HL-60/S4 treated with phorbol 12-myristate 13-acetate at 8.2 ng/mL for 4 days and 3 days (cell line): ENCODE results near the gene ADAMTS14.

Experiments used
- in situ Hi-C: fragments of 300-500 bp; cut with MboI; formaldehyde crosslinking; loops from 2 replicates; pipeline ENCODE4 v1.15.0; 2022; ENCODE audit warnings: low sequenced_read_pairs

ADAMTS14 gene

DNA sequence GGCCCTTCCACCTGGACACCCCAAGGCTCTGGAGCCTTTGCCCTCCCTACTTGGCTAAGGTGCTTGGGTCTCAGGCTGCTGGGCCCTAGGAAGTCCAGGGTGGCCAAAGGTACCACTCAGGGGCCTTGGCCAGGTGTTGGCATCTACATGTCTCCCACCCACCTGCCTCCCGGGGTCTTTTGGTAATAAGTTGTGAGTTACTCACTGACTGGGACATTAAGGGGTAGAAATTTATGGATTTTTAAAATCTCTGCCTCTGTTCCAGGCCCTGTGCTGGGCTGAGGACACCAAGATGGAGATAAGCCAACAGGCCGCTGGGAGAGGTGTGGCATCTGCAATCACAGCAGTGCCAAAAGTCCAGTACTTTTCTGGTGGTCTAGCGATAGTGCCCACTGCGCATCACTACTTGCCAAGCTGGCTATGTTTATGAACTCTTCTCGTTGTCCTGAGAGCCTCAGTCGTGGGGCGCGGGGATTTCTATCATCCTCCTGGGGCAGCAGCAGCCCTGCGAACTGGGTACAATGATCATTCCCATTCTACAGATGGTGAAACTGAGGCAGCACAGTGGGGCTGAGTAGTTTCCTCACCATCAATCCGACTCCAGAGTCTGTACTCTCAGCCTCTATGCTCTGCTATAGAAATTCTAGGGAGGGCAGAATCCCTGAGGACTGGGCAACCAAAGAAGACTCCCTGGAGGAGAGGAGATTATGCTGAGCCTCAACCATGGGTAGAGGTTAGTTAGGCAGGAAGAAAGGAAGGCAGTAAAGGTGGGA lies 76.7 kb downstream of the ADAMTS14 start:
- in situ Hi-C loops, result no loop called here

DNA sequence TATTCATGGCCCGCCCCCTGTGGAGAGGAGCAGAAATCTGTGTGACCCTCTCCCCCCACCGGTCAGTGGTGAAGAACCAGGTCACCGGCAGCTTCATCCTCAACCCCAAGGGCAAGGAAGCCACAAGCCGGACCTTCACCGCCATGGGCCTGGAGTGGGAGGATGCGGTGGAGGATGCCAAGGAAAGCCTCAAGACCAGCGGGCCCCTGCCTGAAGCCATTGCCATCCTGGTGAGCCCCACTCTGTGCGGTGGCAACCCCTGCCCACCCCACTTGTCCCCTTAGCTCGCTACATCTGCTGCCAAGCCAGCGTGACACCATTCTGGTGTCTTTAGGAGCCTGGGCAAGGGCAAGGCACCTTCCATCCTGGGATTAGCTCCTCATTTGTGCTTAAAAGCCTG lies 77.5 kb downstream of the ADAMTS14 start:
- in situ Hi-C loops, result loop anchor here (25.0 kb wide), 1 partner anchor 187 kb away; no protein-coding TSS in a partner anchor

DNA sequence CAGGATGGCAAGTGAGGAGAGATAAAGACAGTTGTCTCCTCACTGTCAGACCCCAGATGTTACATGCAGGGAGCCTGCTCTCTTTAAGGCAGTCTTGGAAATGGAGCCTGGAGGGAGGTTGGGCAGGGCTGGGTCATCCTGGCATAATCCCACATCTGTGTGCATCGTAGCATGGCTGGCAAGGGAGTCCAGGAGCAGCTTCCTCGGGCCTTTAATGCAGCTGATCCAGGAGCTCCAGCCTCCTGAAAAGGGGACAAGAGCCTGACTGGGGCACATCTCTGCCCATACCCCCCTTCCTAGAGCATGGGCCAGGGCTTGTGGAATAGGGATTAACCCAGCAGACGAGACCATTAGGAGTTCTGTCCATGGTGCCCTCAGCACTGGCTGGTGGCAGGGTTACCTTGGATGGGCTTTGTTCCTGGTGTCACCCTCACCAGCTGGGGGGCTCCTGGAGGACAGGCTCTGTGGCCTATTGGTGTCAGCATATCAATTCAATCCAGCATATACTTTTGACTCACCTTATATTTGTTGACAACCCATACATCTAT lies 77.9 kb downstream of the ADAMTS14 start:
- in situ Hi-C loops, result loop anchor here (25.0 kb wide), 1 partner anchor 188 kb away; no protein-coding TSS in a partner anchor

DNA sequence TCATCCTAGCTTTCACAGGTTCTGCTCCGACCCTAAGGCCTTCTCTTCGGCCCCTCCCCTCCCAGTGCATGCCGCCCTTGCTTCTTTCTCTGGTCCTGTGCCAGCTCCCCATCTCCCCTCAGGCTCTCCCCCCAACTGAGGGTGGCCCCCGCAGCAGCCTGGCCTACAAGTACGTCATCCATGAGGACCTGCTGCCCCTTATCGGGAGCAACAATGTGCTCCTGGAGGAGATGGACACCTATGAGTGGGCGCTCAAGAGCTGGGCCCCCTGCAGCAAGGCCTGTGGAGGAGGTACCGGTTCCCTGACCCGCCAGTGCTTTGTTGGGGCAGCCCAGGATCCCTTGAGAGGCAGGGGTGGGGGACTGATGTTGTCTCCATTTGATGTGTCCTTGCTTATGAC lies 79.0 kb downstream of the ADAMTS14 start:
- in situ Hi-C loops, result loop anchor here (25.0 kb wide), 1 partner anchor 189 kb away; no protein-coding TSS in a partner anchor

DNA sequence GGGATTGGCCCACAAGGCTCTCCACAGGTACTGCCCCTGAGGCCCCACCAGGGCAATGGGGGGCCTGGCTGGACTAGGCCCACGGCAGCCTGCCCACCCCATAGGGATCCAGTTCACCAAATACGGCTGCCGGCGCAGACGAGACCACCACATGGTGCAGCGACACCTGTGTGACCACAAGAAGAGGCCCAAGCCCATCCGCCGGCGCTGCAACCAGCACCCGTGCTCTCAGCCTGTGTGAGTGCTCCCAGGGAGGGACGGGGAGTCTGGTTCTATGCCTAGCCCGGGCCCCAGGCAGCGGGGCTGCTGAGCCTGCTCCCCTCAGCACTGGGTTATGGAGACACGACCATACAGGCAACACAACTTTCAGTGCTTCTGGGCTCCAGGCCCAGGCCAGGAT lies 79.7 kb downstream of the ADAMTS14 start:
- in situ Hi-C loops, result loop anchor here (25.0 kb wide), 1 partner anchor 190 kb away; no protein-coding TSS in a partner anchor

DNA sequence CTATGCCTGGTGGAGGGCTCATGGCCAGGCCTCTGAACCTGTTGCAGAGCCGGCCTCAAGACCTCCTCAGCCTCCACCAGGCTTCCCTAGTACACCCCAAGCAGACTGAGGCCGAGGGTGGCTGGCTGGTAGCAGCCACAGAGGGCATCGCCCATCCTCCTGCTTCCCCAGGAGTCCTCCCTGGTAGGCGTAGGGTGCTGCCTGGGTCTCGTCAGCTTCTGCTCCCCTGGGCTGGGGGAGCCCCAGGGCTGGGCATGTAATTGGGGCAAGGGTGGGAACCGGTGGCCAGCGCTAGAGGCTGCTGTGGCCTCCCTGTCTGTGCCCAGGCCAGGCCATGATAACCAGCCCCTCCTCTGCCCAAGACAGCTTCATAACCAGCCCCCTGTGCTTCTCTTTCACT lies 80.3 kb downstream of the ADAMTS14 start:
- in situ Hi-C loops, result loop anchor here (25.0 kb wide), 1 partner anchor 190 kb away; no protein-coding TSS in a partner anchor

DNA sequence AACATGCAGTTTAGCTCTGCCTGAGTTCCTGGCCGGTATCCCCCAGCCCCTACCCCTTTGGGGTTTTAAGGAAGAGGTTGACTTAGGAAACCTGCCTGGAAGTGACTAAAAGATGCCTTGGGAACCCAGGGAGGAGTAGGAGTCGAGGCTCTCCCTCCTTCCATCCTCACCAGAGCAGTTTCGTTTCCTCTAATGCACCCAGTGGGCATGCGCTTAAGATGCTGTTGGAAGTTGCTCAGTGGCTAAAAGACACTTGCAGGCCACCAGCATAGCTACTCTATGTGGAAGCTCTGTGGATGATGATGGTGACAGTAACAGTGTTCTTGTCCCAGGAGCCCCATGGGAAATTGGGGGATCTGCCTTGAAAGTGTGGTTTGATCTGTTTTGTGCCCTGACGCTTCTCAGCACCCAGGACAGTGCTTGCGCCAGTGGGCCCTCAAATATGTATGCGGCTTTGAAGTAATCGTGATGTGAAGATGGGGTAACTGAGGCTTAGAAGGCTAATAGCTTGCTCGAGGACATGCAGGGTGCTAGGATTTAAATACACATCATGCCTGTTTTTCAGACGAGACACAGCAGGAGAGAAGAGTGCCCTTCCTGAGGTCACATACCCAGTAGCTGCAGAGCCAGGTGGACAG lies 80.8 kb downstream of the ADAMTS14 start:
- in situ Hi-C loops, result loop anchor here (25.0 kb wide), 1 partner anchor 191 kb away; no protein-coding TSS in a partner anchor

DNA sequence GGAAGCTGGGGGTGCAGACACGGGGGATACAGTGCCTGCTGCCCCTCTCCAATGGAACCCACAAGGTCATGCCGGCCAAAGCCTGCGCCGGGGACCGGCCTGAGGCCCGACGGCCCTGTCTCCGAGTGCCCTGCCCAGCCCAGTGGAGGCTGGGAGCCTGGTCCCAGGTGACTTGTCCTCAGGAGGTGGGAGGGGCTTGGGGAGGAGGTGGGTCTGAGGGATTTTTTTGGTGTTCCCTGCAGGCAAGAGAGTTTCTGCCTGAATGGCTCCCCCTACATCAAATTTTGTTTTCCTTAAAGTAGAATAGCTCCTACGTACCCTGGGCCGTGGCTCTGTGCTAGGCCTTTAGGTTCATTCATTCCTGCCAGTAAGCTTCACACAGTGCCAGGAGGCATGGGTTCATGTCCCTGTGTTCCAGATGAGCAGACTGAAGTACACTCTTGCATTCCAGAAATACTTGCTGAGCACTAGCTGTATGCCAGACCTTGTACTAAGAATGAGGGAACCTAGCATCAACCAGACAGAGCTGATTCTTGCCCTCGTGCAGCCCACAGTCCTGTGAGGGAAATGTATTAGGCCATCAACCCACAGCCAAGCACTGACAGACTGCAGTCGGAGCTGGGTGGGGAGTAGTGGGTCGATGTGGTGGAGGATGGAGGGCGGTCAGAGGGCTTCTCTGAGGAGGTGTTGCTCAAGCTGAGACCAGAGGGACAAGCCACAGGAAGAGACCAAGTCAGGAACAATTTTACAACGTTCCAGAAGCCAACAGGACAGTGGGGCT lies 81.7 kb downstream of the ADAMTS14 start:
- in situ Hi-C loops, result loop anchor here (25.0 kb wide), 1 partner anchor 192 kb away; no protein-coding TSS in a partner anchor

DNA sequence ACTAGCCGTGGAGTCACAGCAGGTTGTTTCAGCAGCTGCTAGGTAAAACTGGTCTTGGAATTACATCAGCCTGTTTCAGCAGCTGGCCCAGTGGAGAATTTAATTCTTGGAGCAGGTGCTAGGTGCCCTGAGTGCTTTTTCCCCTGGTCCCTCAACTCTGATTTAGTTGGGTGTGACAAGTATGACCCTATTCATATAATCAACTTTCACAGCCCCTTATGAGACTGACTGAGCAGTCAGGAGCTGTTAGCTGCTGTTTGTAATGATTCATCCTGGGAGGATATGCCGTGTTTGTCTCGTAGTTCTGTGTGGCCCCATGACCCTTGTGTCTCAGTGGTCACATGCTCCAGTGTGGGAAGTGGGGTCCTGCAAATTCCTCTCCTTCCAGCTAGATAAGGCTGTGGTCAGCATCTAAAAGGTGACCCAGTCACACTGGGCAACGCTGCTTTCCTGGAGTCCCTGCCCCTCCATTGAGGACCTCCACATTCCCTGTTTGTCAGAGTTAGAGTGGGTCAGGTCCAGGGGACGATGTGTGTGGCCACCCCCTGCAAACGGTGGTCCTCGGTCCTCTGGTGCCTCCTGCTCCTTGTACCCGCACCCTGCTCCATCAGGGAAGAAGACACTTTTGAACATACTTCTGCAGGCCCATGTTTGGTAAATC lies 84.5 kb downstream of the ADAMTS14 start:
- in situ Hi-C loops, result loop anchor here (25.0 kb wide), 1 partner anchor 195 kb away; no protein-coding TSS in a partner anchor

DNA sequence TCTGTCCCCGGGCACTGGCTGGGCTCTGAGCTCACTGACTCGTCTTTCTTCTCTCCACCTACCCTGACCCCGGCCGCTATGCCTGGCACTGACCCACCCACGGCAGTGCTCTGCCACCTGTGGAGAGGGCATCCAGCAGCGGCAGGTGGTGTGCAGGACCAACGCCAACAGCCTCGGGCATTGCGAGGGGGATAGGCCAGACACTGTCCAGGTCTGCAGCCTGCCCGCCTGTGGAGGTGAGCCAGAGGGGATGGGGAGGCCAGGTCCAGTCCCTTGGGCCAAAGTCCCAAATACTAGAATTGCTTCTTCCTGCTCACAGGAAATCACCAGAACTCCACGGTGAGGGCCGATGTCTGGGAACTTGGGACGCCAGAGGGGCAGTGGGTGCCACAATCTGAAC lies 85.5 kb downstream of the ADAMTS14 start:
- in situ Hi-C loops, result loop anchor here (25.0 kb wide), 1 partner anchor 196 kb away; no protein-coding TSS in a partner anchor

DNA sequence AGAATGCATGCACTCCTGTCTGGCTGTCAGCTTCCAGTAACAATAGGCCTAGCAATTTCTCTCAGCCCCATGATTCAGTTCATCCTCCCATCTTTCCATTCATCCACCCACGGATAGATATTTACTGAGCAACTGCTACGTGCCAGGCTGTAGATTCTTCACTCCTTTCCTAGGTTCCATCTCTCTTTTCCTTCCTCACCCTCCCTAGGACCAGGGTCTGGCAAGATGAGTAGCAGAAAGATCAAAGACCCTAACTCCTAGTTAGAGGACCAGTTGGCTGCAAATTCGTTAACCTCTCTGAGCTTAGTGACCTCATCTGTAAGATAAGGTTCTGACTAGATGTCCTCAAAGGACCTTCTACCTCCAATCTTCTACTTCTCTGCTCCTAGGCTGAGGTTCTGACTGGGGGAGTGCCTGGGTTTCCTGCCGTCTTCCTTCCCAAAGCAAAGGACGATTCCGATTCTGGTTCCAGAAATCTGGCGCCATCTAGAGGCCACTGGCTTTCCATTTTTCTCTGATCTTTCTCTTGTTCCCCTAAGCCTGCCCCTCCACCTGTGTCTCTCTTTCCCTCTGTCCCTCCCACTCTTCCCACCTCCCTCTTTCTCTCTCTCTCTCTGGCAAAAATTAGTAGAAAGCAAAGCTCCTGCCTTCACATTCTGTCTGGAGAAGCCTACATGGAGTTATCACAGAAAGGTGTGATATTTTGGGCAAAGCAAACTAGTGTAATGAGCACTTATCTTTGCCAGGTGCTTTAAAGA lies 86.6 kb downstream of the ADAMTS14 start:
- in situ Hi-C loops, result loop anchor here (25.0 kb wide), 1 partner anchor 197 kb away; no protein-coding TSS in a partner anchor

DNA sequence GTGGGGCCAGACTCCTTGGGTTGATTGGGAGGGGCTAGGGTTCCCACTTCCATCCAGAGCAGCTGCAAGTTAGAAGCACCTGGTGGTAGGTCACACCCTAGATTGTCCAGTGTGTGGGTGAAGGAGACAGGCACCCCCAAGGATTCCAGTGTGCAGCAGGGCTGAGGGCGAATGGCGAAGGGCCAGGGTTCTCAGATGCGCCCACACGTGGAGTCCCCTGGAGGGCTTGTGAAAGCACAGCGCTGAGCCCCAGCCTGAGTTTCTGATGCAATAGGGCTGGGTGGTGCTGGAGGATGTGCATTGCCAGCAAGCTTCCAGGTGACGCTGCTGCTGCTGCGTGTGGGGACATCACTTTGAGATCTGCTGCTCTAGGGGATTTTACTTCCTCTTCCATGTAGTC lies 87.5 kb downstream of the ADAMTS14 start:
- in situ Hi-C loops, result loop anchor here (25.0 kb wide), 1 partner anchor 197 kb away; no protein-coding TSS in a partner anchor

DNA sequence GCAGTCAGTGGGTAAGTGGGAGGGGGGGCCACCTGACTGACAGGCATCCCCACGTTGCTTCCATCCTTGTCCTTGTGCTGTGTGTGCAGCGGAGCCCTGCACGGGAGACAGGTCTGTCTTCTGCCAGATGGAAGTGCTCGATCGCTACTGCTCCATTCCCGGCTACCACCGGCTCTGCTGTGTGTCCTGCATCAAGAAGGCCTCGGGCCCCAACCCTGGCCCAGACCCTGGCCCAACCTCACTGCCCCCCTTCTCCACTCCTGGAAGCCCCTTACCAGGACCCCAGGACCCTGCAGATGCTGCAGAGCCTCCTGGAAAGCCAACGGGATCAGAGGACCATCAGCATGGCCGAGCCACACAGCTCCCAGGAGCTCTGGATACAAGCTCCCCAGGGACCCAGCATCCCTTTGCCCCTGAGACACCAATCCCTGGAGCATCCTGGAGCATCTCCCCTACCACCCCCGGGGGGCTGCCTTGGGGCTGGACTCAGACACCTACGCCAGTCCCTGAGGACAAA lies 88.0 kb downstream of the ADAMTS14 start:
- in situ Hi-C loops, result loop anchor here (25.0 kb wide), 1 partner anchor 198 kb away; no protein-coding TSS in a partner anchor

DNA sequence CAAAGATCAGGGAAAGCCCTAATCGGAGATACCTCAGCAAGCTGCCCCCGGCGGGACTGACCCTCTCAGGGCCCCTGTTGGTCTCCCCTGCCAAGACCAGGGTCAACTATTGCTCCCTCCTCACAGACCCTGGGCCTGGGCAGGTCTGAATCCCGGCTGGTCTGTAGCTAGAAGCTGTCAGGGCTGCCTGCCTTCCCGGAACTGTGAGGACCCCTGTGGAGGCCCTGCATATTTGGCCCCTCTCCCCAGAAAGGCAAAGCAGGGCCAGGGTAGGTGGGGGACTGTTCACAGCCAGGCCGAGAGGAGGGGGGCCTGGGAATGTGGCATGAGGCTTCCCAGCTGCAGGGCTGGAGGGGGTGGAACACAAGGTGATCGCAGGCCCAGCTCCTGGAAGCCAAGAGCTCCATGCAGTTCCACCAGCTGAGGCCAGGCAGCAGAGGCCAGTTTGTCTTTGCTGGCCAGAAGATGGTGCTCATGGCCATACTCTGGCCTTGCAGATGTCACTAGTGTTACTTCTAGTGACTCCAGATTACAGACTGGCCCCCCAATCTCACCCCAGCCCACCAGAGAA lies 88.8 kb downstream of the ADAMTS14 start:
- in situ Hi-C loops, result loop anchor here (25.0 kb wide), 1 partner anchor 199 kb away; no protein-coding TSS in a partner anchor

DNA sequence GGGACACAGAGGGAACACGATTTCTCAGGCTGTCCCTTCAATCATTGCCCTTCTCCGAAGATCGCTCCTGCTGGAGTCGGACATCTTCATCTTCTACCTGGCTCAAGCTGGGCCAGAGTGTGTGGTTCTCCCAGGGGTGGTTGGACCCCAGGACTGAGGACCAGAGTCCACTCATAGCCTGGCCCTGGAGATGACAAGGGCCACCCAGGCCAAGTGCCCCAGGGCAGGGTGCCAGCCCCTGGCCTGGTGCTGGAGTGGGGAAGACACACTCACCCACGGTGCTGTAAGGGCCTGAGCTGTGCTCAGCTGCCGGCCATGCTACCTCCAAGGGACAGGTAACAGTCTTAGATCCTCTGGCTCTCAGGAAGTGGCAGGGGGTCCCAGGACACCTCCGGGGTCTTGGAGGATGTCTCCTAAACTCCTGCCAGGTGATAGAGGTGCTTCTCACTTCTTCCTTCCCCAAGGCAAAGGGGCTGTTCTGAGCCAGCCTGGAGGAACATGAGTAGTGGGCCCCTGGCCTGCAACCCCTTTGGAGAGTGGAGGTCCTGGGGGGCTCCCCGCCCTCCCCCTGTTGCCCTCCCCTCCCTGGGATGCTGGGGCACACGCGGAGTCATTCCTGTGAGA lies 89.5 kb downstream of the ADAMTS14 start:
- in situ Hi-C loops, result loop anchor here (25.0 kb wide), 1 partner anchor 200 kb away; no protein-coding TSS in a partner anchor

DNA sequence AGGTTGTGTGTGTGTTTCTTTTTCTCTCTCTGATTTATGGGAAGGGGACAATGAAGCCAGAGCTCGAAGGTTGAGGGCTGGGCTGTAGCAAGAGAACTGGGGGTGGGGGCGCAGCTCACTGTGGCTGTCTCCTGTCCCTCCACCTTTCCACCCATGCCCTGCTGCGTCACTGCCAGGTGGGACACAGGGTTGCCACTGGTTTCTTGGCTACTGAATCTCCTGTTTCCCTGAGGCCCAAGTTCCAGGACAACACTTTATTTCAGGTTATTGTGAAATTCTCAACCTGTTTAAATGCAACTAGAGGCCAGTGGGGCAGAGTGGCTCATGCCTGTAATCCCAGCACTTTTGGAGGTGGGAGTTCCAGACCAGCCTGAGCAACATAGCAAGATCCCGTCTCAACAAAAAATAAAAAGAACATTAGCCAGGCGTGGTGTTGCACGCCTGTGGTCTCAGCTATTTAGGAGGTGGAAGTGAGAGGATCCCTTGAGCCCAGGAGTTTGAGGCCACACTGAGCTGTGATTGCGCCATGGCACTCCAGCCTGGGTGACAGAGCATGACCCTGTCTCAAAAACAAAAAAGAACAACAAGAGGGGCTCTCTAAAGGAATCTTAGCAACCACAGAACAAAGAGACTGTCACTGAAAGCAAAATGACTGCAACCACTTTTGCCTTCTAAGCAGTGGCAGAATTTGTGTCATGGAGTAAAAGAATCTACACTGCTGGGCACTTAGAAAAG lies 90.3 kb downstream of the ADAMTS14 start:
- in situ Hi-C loops, result loop anchor here (25.0 kb wide), 1 partner anchor 200 kb away; no protein-coding TSS in a partner anchor

DNA sequence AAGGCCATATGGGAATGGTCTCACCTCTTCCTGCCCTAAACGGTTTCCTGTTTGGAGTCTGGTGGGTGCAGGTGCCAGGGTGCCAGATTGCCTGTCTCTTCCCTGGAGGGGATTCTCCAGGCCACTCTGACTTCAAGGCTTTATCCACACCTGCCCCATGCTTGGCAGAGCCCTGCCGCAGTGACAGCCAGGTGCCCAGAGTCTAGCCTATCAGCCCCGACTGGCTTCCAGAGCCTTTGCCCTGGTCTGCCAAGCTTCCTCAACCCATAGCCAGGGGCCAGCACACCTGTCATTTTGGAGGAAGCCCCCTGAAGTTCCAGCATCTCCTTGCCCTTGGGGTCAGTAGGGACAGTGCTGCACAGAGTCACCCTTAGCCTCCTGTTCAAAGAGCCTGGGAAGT lies 91.3 kb downstream of the ADAMTS14 start:
- in situ Hi-C loops, result loop anchor here (25.0 kb wide), 1 partner anchor 201 kb away; no protein-coding TSS in a partner anchor
